ENCODE data around the gene STARD7.

DNA sequence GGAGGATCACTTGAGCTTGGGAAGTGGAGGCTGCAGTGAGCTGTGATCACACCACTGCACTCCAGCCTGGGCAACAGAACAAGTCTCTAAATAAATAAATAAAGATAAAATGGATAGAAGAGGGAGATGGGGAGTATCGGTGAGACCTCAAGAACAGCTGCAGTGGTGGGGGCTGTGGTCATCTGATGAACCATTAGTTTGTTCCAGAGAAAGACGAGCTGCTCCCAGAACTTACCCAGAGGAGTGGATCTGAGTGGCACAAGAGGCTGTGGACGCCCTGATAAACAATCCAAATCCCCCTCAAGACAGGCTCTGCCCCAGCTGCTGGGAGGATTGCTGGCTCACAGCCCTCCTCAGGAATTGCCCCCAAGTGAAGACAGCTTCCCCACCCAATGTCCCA lies 30.5 kb upstream of the STARD7 start:
- TF ChIP-seq, protein P1, sequence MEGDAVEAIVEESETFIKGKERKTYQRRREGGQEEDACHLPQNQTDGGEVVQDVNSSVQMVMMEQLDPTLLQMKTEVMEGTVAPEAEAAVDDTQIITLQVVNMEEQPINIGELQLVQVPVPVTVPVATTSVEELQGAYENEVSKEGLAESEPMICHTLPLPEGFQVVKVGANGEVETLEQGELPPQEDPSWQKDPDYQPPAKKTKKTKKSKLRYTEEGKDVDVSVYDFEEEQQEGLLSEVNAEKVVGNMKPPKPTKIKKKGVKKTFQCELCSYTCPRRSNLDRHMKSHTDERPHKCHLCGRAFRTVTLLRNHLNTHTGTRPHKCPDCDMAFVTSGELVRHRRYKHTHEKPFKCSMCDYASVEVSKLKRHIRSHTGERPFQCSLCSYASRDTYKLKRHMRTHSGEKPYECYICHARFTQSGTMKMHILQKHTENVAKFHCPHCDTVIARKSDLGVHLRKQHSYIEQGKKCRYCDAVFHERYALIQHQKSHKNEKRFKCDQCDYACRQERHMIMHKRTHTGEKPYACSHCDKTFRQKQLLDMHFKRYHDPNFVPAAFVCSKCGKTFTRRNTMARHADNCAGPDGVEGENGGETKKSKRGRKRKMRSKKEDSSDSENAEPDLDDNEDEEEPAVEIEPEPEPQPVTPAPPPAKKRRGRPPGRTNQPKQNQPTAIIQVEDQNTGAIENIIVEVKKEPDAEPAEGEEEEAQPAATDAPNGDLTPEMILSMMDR (IDR thresholded peaks at IDR 0.05) = no peak
- TF ChIP-seq POLR2A (IDR thresholded peaks at IDR 0.05) (no peak), POLR2AphosphoS5 (IDR thresholded peaks at IDR 0.05) (no peak), EP300 (IDR thresholded peaks at IDR 0.05) (no peak)
